Midbrain (tissue), 1 donor: ENCODE measurements around the gene SLCO1C1.

Source experiments
- DNase-seq: peaks from one replicate; lab custom pipeline; 2025; lab: John Stamatoyannopoulos, UW

Gene SLCO1C1

DNA sequence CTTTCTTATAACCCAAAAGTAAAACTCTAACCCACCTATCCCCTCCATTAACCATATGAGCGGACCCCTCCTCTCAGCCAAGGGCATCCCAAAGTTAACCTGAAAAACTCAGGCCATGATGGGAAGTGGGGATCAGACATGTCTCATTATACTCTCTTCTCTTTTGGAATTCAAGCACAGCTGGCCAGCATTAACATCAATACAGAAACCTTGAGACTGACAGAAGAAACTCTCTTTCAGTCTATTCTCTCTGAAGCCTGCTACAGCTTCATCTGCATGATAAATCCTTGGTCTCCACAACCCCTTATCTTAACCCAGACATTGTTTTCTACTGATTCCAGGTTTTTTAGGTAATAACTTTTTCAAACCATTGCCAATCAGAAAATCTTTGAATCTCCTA, 97.8 kb downstream of the SLCO1C1 start:
- no peak for DNase-seq

DNA sequence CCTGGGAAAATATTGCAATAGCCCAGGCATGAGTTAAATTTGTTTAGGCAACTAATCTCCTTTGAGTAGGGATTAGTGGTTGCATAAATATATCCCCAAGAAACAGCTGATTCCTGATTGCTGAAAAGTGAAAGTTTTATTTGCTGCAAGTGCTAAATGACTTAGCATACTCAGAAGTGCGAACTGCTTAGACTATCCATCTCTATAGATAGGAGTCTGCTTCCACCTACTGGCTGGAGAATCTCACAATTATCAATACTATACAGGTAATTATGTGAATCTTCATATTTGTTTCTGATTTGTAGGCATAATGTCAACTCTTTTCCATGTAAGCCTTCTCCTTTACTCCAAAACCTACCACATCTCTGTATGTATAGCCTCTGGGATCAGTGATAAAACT, 103.4 kb downstream of the SLCO1C1 start:
- peak; percentile 41 for DNase-seq

DNA sequence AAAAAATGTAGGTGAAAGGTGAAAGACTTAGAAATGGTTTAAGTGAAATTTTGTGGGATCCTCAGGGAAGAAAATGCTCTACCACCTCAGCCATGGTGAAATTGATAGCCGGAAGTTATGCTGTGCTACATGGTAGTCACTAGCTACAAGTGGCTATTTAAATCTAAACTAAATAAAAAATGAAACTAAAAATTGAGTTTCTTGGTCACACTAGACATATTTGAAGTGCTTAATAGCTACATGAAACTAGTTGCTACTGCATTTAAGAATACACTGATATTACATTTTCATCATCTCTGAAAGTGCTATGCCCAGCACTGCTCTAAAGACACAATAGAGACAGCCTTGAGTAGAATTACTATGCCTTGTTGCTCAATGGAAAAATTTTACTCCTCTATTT, 105.0 kb downstream of the SLCO1C1 start:
- no peak for DNase-seq

DNA sequence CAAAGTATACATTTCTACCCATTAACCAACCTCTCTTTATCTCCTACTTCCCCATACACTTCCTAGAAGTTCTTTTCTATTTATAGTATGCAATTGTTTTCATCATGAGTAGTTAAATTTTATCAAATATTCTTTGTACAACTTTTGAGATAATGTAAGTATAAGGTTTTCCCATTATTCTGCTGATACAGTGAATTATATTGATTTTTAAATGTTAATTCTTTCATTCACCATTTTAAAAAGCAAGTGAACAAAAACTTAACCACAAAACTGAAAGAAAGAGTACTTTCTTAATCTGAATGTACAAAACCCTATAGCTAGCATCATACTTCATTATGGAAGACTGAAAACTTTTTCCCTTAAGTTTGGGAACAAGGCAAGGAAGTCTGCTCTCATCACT, 105.9 kb downstream of the SLCO1C1 start:
- no peak for DNase-seq
